Uterus (tissue), 4 donors: ENCODE results near the gene GIN1. TPM values are rescaled to one million over a fixed set of nuclear protein-coding genes. Genes with fewer than 3 reads are reported as not detected.

Source experiments
- DNase-seq, 2 donors: peaks; one replicate each; pipeline ENCODE4 v3.0.0-alpha.2; 2019 to 2020
- H3K27ac ChIP-seq, 2 donors: fragments of 200-600 bp; sonication (generic); 1 replicate in 1 of 2; 2 replicates in 1 of 2; pipeline ENCODE4 v1.5.1; 2016 to 2018
- H3K27me3 ChIP-seq, 2 donors: fragments of 200-600 bp; sonication (generic); one replicate each; pipeline ENCODE4 v1.5.1; 2018 to 2019; ENCODE audit warnings: control low read depth in 1 of 2
- H3K36me3 ChIP-seq, 2 donors: fragments of 200-600 bp; sonication (generic); one replicate each; pipeline ENCODE4 v1.5.1; 2019; ENCODE audit warnings: control low read depth in 1 of 2
- H3K4me1 ChIP-seq, 2 donors: fragments of 200-600 bp; sonication (generic); one replicate each; pipeline ENCODE4 v1.5.1; 2018 to 2019; ENCODE audit warnings: control low read depth in 1 of 2
- H3K4me3 ChIP-seq, 2 donors: fragments of 200-600 bp; sonication (generic); 1 replicate in 1 of 2; 2 replicates in 1 of 2; pipeline ENCODE4 v1.5.1; 2018 to 2019; ENCODE audit warnings: mild to moderate bottlenecking in 1 of 2
- H3K9me3 ChIP-seq, 2 donors: fragments of 200-600 bp; sonication (generic); one replicate each; pipeline ENCODE4 v1.5.1; 2019; ENCODE audit warnings: control low read depth in 1 of 2
- CTCF ChIP-seq, 4 experiments: fragments of 200-600 bp in 2 of 4; fragments of 450-650 bp in 2 of 4; sonication (generic) in 2 of 4; IDR thresholded peaks; one replicate each; pipeline ENCODE4 v1.5.1; 2016 to 2019; ENCODE audit warnings: antibody characterized with exemption in 4 of 4, mild to moderate bottlenecking in 2 of 4, moderate library complexity in 1 of 4
- POLR2A ChIP-seq, 2 donors: fragments of 450-650 bp; IDR thresholded peaks; one replicate each; pipeline ENCODE4 v1.6.1; 2016; ENCODE audit warnings: antibody characterized with exemption in 2 of 2, mild to moderate bottlenecking in 1 of 2, moderate library complexity in 1 of 2
- intact Hi-C: fragments of 100-400 bp; cut with DNase I; formaldehyde crosslinking; loops from one replicate; pipeline ENCODE4 v1.15.1; 2023; ENCODE audit warnings: low total_unique reads
- total RNA-seq, 4 donors: library from RNA; depleted of rRNA in 3 of 4; stranded (reverse); fragments of >200 nt in 3 of 4; gene quantifications; one replicate each; pipeline versions ENCODE4 v1.1.0 to v1.2.4, GENCODE V29; 2014 to 2023
- donor health status: DM: yes; HTN: yes; CAD: no.

The GIN1 gene
- total RNA-seq, 4 donors from 2014 or later, result 10.0 to 14.5 (median 12.6) TPM

- Histone ChIP-seq H3K27me3 (no peaks in the 10 kb centered on the region), H3K9me3 (no peaks in the 10 kb centered on the region), H3K4me3 (no peak overlapping the region), H3K27ac (no peak overlapping the region), H3K4me1 (no peaks in the 10 kb centered on the region), H3K36me3 (no peaks in the 10 kb centered on the region)
- TF ChIP-seq POLR2A (IDR thresholded peaks at IDR 0.05) (no peak), CTCF (IDR thresholded peaks at IDR 0.05) (no peak)
- no peak for DNase-seq
- intact Hi-C loops, result no loop called here
These were observed 17.7 kb downstream of the GIN1 start for GRCh38 chr5:103102234-103102633.

GRCh38 chr5:103101079-103101750, 18.7 kb downstream of the GIN1 start:
- H3K4me1 ChIP-seq, result no peaks in the 10 kb centered on the region
- intact Hi-C loops, result no loop called here
- H3K4me3 ChIP-seq, result no peak overlapping the region
- TF ChIP-seq CTCF (IDR thresholded peaks at IDR 0.05) (no peak), POLR2A (IDR thresholded peaks at IDR 0.05) (no peak)
- H3K36me3 ChIP-seq, result no peaks in the 10 kb centered on the region
- H3K27me3 ChIP-seq, result no peaks in the 10 kb centered on the region
- H3K27ac ChIP-seq, result no peak overlapping the region
- no peak for DNase-seq
- no peaks in the 10 kb centered on the region for H3K9me3 ChIP-seq

- Histone ChIP-seq H3K27me3 (no peaks in the 10 kb centered on the region), H3K27ac (no peak overlapping the region), H3K36me3 (no peaks in the 10 kb centered on the region), H3K9me3 (no peaks in the 10 kb centered on the region), H3K4me3 (no peak overlapping the region), H3K4me1 (no peaks in the 10 kb centered on the region)
- DNase-seq, result no peak
- intact Hi-C loops, result no loop called here
- no peak for TF ChIP-seq CTCF (IDR thresholded peaks at IDR 0.05)
- no peak for TF ChIP-seq POLR2A (IDR thresholded peaks at IDR 0.05)
These were observed 20.9 kb downstream of the GIN1 start for GRCh38 chr5:103098993-103099392.

GRCh38 chr5:103094737-103095136, 25.2 kb downstream of the GIN1 start:
- intact Hi-C loops, result no loop called here
- Histone ChIP-seq H3K4me1 (no peaks in the 10 kb centered on the region), H3K36me3 (no peaks in the 10 kb centered on the region), H3K27ac (no peak overlapping the region), H3K4me3 (no peak overlapping the region), H3K27me3 (no peaks in the 10 kb centered on the region), H3K9me3 (no peaks in the 10 kb centered on the region)
- DNase-seq, result no peak
- no peak for TF ChIP-seq CTCF (IDR thresholded peaks at IDR 0.05)
- TF ChIP-seq POLR2A (IDR thresholded peaks at IDR 0.05), result no peak

- no peak for DNase-seq
- Histone ChIP-seq H3K27ac (no peak overlapping the region), H3K4me1 (no peaks in the 10 kb centered on the region), H3K36me3 (no peaks in the 10 kb centered on the region), H3K9me3 (no peaks in the 10 kb centered on the region), H3K4me3 (no peak overlapping the region), H3K27me3 (no peaks in the 10 kb centered on the region)
- intact Hi-C loops, result no loop called here
- TF ChIP-seq POLR2A (IDR thresholded peaks at IDR 0.05) (no peak), CTCF (IDR thresholded peaks at IDR 0.05) (no peak)
These were observed 26.2 kb downstream of the GIN1 start for GRCh38 chr5:103093727-103094126.
